Peyer's patch (tissue), 4 donors: Measurements from ENCODE around the gene IMP3.
"Not testable (repeated sequence)": the region's sequence is repeated elsewhere in the genome, so short reads cannot be mapped to it uniquely, and the experiment has no call there.

Source experiments
- CTCF ChIP-seq, 6 experiments: fragments of 450-650 bp in 4 of 6; fragments of 200-600 bp in 2 of 6; sonication (generic) in 1 of 6; IDR thresholded peaks; one replicate each; pipeline ENCODE4 v1.5.1; 2017 to 2019; ENCODE audit warnings: antibody characterized with exemption in 6 of 6, mild to moderate bottlenecking in 3 of 6, moderate library complexity in 1 of 6
- POLR2A ChIP-seq, 2 donors: fragments of 450-650 bp; IDR thresholded peaks; one replicate each; pipeline ENCODE4 v1.5.1; 2017; ENCODE audit warnings: antibody characterized with exemption in 2 of 2, mild to moderate bottlenecking in 2 of 2, moderate library complexity in 2 of 2

- TF ChIP-seq POLR2A (IDR thresholded peaks at IDR 0.05) = not testable (repeated sequence)
- TF ChIP-seq CTCF (IDR thresholded peaks at IDR 0.05) = peak; percentile 43 to 85 (median 76)
These were observed 43.8 kb upstream of the IMP3 start for GRCh38 chr15:75683646-75684312.
